ENCODE results near the gene LSMEM2. TPM values are rescaled to one million over a fixed set of nuclear protein-coding genes. Genes with fewer than 3 reads are reported as not detected.

The LSMEM2 gene
- polyA plus RNA-seq, 1 donor (not counting 4 experiments of a cell fraction or from before 2014, with no cell fraction given): not detected

DNA sequence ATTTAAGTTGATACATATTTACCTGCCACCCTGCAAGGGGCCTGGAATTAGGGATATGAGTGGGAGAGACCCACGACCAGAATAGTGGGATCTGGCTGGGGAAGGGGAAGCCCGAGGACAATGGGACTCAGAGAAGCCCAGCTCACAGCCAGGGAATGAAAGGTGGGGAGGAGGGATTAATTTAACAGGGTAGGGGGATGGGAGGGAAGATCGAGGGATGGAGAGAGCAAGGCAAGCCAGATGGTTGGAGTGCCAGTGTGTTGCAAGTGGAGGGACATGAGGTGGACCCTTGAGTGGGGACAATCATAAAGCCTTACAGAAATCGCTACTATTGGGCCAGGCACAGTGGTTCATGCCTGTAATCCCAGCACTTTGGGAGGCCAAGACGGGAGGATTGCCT is 47.3 kb upstream of the LSMEM2 start:
- dilution Hi-C loops (cut with MboI; ENCODE audit: extremely low pct_ligation_motif_present, low sequenced_read_pairs): no loop called here
- Histone ChIP-seq H4K20me1 (ENCODE audit: control insufficient read depth, extremely low read depth, insufficient read depth, low read length) (no peaks in the 10 kb centered on the region), H3K36me3 (ENCODE audit: control insufficient read depth in 2 of 2, extremely low read depth in 1 of 2, insufficient read depth in 2 of 2, low read length in 2 of 2) (no peaks in the 10 kb centered on the region), H3K4me3 (ENCODE audit: control insufficient read depth in 2 of 3, extremely low read depth in 1 of 3, insufficient read depth in 2 of 3, low read depth in 1 of 3, low read length in 3 of 3) (no peak overlapping the region), H2AFZ (ENCODE audit: control insufficient read depth, low read length) (no peak overlapping the region), H3K27me3 (ENCODE audit: control insufficient read depth, extremely low read depth, insufficient read depth, low read length) (no peaks in the 10 kb centered on the region), H3K9me3 (ENCODE audit: control insufficient read depth, low read depth, low read length) (no peaks in the 10 kb centered on the region), H3K4me2 (ENCODE audit: control insufficient read depth, extremely low read depth, insufficient read depth, low read depth, low read length) (no peak overlapping the region), H3K4me1 (ENCODE audit: control insufficient read depth, extremely low read depth, insufficient read depth, low read length) (peaks cover 15% of the 10 kb centered on the region), H3K79me2 (ENCODE audit: control insufficient read depth, insufficient read depth, low read length) (peaks cover 5% of the 10 kb centered on the region), H3K9me1 (ENCODE audit: control insufficient read depth, extremely low read depth, insufficient read depth, low read length) (no peaks in the 10 kb centered on the region), H3K9ac (ENCODE audit: control insufficient read depth, extremely low read depth, insufficient read depth, low read length) (no peak overlapping the region), H3K27ac (ENCODE audit: control insufficient read depth, insufficient read depth, low read length) (no peak overlapping the region)
- no peak for DNase-seq (ENCODE audit: low read depth, low spot score)
- no peak for FAIRE-seq
- no peak for TF ChIP-seq EZH2 (IDR thresholded peaks at IDR 0.05; ENCODE audit: low read length)
- TF ChIP-seq, protein P1, sequence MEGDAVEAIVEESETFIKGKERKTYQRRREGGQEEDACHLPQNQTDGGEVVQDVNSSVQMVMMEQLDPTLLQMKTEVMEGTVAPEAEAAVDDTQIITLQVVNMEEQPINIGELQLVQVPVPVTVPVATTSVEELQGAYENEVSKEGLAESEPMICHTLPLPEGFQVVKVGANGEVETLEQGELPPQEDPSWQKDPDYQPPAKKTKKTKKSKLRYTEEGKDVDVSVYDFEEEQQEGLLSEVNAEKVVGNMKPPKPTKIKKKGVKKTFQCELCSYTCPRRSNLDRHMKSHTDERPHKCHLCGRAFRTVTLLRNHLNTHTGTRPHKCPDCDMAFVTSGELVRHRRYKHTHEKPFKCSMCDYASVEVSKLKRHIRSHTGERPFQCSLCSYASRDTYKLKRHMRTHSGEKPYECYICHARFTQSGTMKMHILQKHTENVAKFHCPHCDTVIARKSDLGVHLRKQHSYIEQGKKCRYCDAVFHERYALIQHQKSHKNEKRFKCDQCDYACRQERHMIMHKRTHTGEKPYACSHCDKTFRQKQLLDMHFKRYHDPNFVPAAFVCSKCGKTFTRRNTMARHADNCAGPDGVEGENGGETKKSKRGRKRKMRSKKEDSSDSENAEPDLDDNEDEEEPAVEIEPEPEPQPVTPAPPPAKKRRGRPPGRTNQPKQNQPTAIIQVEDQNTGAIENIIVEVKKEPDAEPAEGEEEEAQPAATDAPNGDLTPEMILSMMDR (optimal IDR thresholded peaks at IDR 0.05 in 1 of 3, IDR thresholded peaks at IDR 0.05 in 1 of 3, conservative IDR thresholded peaks at IDR 0.05 in 1 of 3; ENCODE audit: extremely low read depth in 1 of 3, insufficient read depth in 2 of 3, low read length in 3 of 3): no peak

- no peak for FAIRE-seq
- peaks cover 12% of the 10 kb centered on the region for H3K79me2 ChIP-seq (ENCODE audit: control insufficient read depth, insufficient read depth, low read length)
Observed at GRCh38 chr3:50232303-50232702, 46.6 kb upstream of the LSMEM2 start.

More at GRCh38 chr3:50232303-50232702, 46.6 kb upstream of the LSMEM2 start:
- no peak overlapping the region for H2AFZ ChIP-seq (ENCODE audit: control insufficient read depth, low read length)
- dilution Hi-C loops (cut with MboI; ENCODE audit: extremely low pct_ligation_motif_present, low sequenced_read_pairs): no loop called here
- peaks cover 12% of the 10 kb centered on the region for H3K4me1 ChIP-seq (ENCODE audit: control insufficient read depth, extremely low read depth, insufficient read depth, low read length)
- no peak for DNase-seq (ENCODE audit: low read depth, low spot score)
- no peaks in the 10 kb centered on the region for H3K9me3 ChIP-seq (ENCODE audit: control insufficient read depth, low read depth, low read length)
- no peaks in the 10 kb centered on the region for H3K36me3 ChIP-seq (ENCODE audit: control insufficient read depth in 2 of 2, extremely low read depth in 1 of 2, insufficient read depth in 2 of 2, low read length in 2 of 2)
- no peak overlapping the region for H3K4me2 ChIP-seq (ENCODE audit: control insufficient read depth, extremely low read depth, insufficient read depth, low read depth, low read length)
- no peak overlapping the region for H3K27ac ChIP-seq (ENCODE audit: control insufficient read depth, insufficient read depth, low read length)
- no peaks in the 10 kb centered on the region for H4K20me1 ChIP-seq (ENCODE audit: control insufficient read depth, extremely low read depth, insufficient read depth, low read length)
- H3K27me3 ChIP-seq (ENCODE audit: control insufficient read depth, extremely low read depth, insufficient read depth, low read length): no peaks in the 10 kb centered on the region
- H3K9ac ChIP-seq (ENCODE audit: control insufficient read depth, extremely low read depth, insufficient read depth, low read length): no peak overlapping the region
- H3K4me3 ChIP-seq (ENCODE audit: control insufficient read depth in 2 of 3, extremely low read depth in 1 of 3, insufficient read depth in 2 of 3, low read depth in 1 of 3, low read length in 3 of 3): no peak overlapping the region
- TF ChIP-seq EZH2 (IDR thresholded peaks at IDR 0.05; ENCODE audit: low read length): no peak
- TF ChIP-seq, protein P1 (optimal IDR thresholded peaks at IDR 0.05 in 1 of 3, IDR thresholded peaks at IDR 0.05 in 1 of 3, conservative IDR thresholded peaks at IDR 0.05 in 1 of 3; ENCODE audit: extremely low read depth in 1 of 3, insufficient read depth in 2 of 3, low read length in 3 of 3): no peak
- no peaks in the 10 kb centered on the region for H3K9me1 ChIP-seq (ENCODE audit: control insufficient read depth, extremely low read depth, insufficient read depth, low read length)

Data from keratinocyte (primary cell).